GM12878 (cell line): ENCODE results near the gene ARHGEF38. TPM values are rescaled to one million over a fixed set of nuclear protein-coding genes. Genes with fewer than 3 reads are reported as not detected.

Source experiments
- ATAC-seq: fragments of 200-7000 bp; cut with Tn5 transposase; 3 replicates; pipeline ENCODE4 v1.9.1; 2020; ENCODE audit warnings: mild to moderate bottlenecking, moderate library complexity
- BruUV-seq: library from RNA; stranded (reverse); fragments of 400-500 nt; replicated peaks from 2 replicates; lab custom pipeline; 2021; lab: Mats Ljungman, UMichigan
- CTCF ChIA-PET: fragments of 300-600 bp; sonication (Branson Sonifier 250); formaldehyde crosslinking; extraction: SDS; loops from one replicate; lab custom pipeline; 2021; ENCODE audit warnings: inconsistent platforms; lab: Yijun Ruan, JAX
- POLR2A ChIA-PET: fragments of 350-600 bp; formaldehyde crosslinking; extraction: SDS; loops from one replicate; lab custom pipeline; 2021; ENCODE audit warnings: inconsistent platforms; lab: Charles Lee
- RAD21 ChIA-PET: fragments of 300-600 bp; sonication (Branson Sonifier 250); formaldehyde crosslinking; loops from one replicate; lab custom pipeline; 2023; ENCODE audit warnings: antibody characterized with exemption; ENCODE audit not compliant: unreplicated experiment; lab: Charles Lee
- SMC1A ChIA-PET: fragments of 300-600 bp; sonication (Branson Sonifier 250); formaldehyde crosslinking; loops from one replicate; lab custom pipeline; 2023; ENCODE audit not compliant: unreplicated experiment, uncharacterized antibody; lab: Charles Lee
- DNase-seq: peaks from one replicate; pipeline ENCODE4 v3.0.0-alpha.2; 2011; ENCODE audit warnings: low read depth, low spot score
- FAIRE-seq: peaks from 3 replicates; lab custom pipeline; 2011; peaks lifted over from hg19 to GRCh38; lab: Jason Lieb, UNC
- H2AFZ ChIP-seq: 2 replicates; pipeline ENCODE4 v1.6.0; 2011; ENCODE audit warnings: low read depth, low read length, control low read depth; ENCODE audit not compliant: control insufficient read depth
- H3K27ac ChIP-seq: 2 replicates; pipeline ENCODE4 v1.5.1; 2011; ENCODE audit warnings: control low read depth; ENCODE audit not compliant: control insufficient read depth, insufficient read depth
- H3K27me3 ChIP-seq, 2 experiments: replicated peaks in 1 of 2; 2 replicates each; pipeline versions ENCODE4 v1.6.0 to v1.6.1; 2011; ENCODE audit warnings: low read length in 1 of 2; ENCODE audit not compliant: control insufficient read depth in 2 of 2, insufficient read depth in 2 of 2
- H3K36me3 ChIP-seq, 2 experiments: 2 replicates each; pipeline ENCODE4 v1.5.1; 2011; ENCODE audit warnings: low read length in 1 of 2; ENCODE audit not compliant: control insufficient read depth in 2 of 2, insufficient read depth in 2 of 2
- H3K4me1 ChIP-seq: 2 replicates; pipeline ENCODE4 v1.6.1; 2011; ENCODE audit warnings: mild to moderate bottlenecking, low read length, moderate library complexity, mixed read lengths; ENCODE audit not compliant: control insufficient read depth, insufficient read depth
- H3K4me2 ChIP-seq: 2 replicates; pipeline ENCODE4 v1.6.0; 2011; ENCODE audit warnings: control low read depth; ENCODE audit not compliant: control insufficient read depth, insufficient read depth
- H3K4me3 ChIP-seq: fragments of 200-600 bp; sonication (generic); 2 replicates; pipeline ENCODE4 v1.5.1; 2016
- H3K79me2 ChIP-seq: 2 replicates; pipeline ENCODE4 v1.6.0; 2011; ENCODE audit warnings: low read length; ENCODE audit not compliant: control insufficient read depth, insufficient read depth
- H3K9ac ChIP-seq: 2 replicates; pipeline ENCODE4 v1.8.0; 2011; ENCODE audit warnings: low read length, control low read depth, mixed read lengths; ENCODE audit not compliant: control insufficient read depth, insufficient read depth
- H3K9me3 ChIP-seq: replicated peaks from 3 replicates; pipeline ENCODE4 v1.5.1; 2011; ENCODE audit warnings: mild to moderate bottlenecking, low read length; ENCODE audit not compliant: control insufficient read depth, insufficient read depth
- H4K20me1 ChIP-seq: 2 replicates; pipeline ENCODE4 v1.6.0; 2011; ENCODE audit not compliant: control insufficient read depth, insufficient read depth
- BACH1 ChIP-seq: fragments of 450-650 bp; IDR thresholded peaks from 2 replicates; pipeline ENCODE4 v1.6.1; 2017; ENCODE audit warnings: mild to moderate bottlenecking, borderline replicate concordance
- BMI1 ChIP-seq: fragments of 450-650 bp; IDR thresholded peaks from 2 replicates; pipeline ENCODE4 v1.6.1; 2016; ENCODE audit warnings: mild to moderate bottlenecking, moderate library complexity, borderline replicate concordance
- CHD4 ChIP-seq: fragments of 200-600 bp; sonication (generic); IDR thresholded peaks from 2 replicates; pipeline ENCODE4 v1.6.1; 2016; ENCODE audit warnings: mild to moderate bottlenecking
- ESRRA ChIP-seq: IDR thresholded peaks from 2 replicates; pipeline ENCODE4 v1.6.1; 2012; ENCODE audit warnings: mild to moderate bottlenecking, low read length, improper control_type of control experiment
- FOS ChIP-seq: IDR thresholded peaks from 3 replicates; pipeline ENCODE4 v1.6.1; 2011; ENCODE audit warnings: borderline replicate concordance; ENCODE audit not compliant: insufficient read length; ENCODE audit errors: extremely low read depth
- MEF2B ChIP-seq: fragments of 450-650 bp; IDR thresholded peaks from 2 replicates; pipeline ENCODE4 v1.6.1; 2018; ENCODE audit warnings: mild to moderate bottlenecking, moderate library complexity; ENCODE audit not compliant: partially characterized antibody, poor library complexity, severe bottlenecking
- NR2F1 ChIP-seq: fragments of 450-650 bp; conservative IDR thresholded peaks from 2 replicates; pipeline ENCODE4 v1.6.1; 2017; ENCODE audit warnings: mild to moderate bottlenecking
- NRF1 ChIP-seq: conservative IDR thresholded peaks from 2 replicates; pipeline ENCODE4 v1.6.1; 2011; ENCODE audit warnings: mild to moderate bottlenecking, low read depth, low read length, improper control_type of control experiment
- POLR2A ChIP-seq: IDR thresholded peaks from 2 replicates; pipeline ENCODE4 v1.6.1; 2011; ENCODE audit warnings: low read depth, mild to moderate bottlenecking, low read length
- RUNX3 ChIP-seq: IDR thresholded peaks from 2 replicates; pipeline ENCODE4 v1.6.1; 2012; ENCODE audit warnings: low read length, inconsistent platforms
- SREBF1 ChIP-seq: IDR thresholded peaks from 2 replicates; pipeline ENCODE4 v1.6.1; 2012; ENCODE audit warnings: mild to moderate bottlenecking, low read length
- SUZ12 ChIP-seq: fragments of 200-600 bp; sonication (generic); IDR thresholded peaks from one replicate; pipeline ENCODE4 v1.6.1; 2018; ENCODE audit warnings: antibody characterized with exemption, mild to moderate bottlenecking; ENCODE audit not compliant: unreplicated experiment
- TARDBP ChIP-seq: IDR thresholded peaks from 2 replicates; pipeline ENCODE4 v1.6.1; 2016; ENCODE audit warnings: borderline replicate concordance
- WGBS: methylation state at CpG from one replicate; pipeline ENCODE4 v1.1.6; 2016; ENCODE audit warnings: low lambda C conversion rate; ENCODE audit not compliant: insufficient replicate concordance, insufficient coverage; ENCODE audit errors: missing lambda C conversion rate; 5-methylcytosine and 5-hydroxymethylcytosine counted together
- in situ Hi-C: fragments of 300-500 bp; cut with MboI; formaldehyde crosslinking; loops from 9 replicates; pipeline ENCODE4 v1.14.3; 2018; ENCODE audit warnings: mixed read lengths
- intact Hi-C: fragments of 100-400 bp; cut with micrococcal nuclease; formaldehyde crosslinking; loops from one replicate; pipeline ENCODE4 v1.14.2; 2022; ENCODE audit not compliant: unreplicated experiment
- polyA plus RNA-seq, 11 experiments: library from polyadenylated mRNA; depleted of rRNA in 4 of 11; unstranded in 6 of 11; stranded (reverse) in 5 of 11; fragments of >200 nt; fragmentation: Nextera tagmentation in 4 of 11; fragmentation: Illumina TruSeq in 1 of 11; extraction: Ambion mirVana in 4 of 11; extraction: Trizol in 1 of 11; gene quantifications; 1 replicate in 1 of 11; 2 replicates in 10 of 11; pipeline versions ENCODE4 v1.2.1 to v1.2.3, GENCODE V29; 2011 to 2016; ENCODE audit warnings: inconsistent platforms in 2 of 11, missing spikeins in 2 of 11, low read depth in 1 of 11
- total RNA-seq, 4 experiments: library from RNA; depleted of rRNA in 3 of 4; stranded (reverse); fragments of >200 nt in 3 of 4; fragmentation: Illumina TruSeq in 1 of 4; extraction: Trizol in 1 of 4; gene quantifications; 2 replicates each; pipeline versions ENCODE4 v1.2.1 to v1.2.3, GENCODE V29; 2013 to 2021
- TF ChIP-seq, protein P1 (sequence below): IDR thresholded peaks from 2 replicates; pipeline ENCODE4 v1.6.1; 2011; ENCODE audit warnings: low read depth, mild to moderate bottlenecking, low read length, moderate library complexity, borderline replicate concordance; ENCODE audit errors: extremely low read depth
- TF ChIP-seq, protein P2 (sequence below): IDR thresholded peaks from 2 replicates; pipeline ENCODE4 v1.6.1; 2011; ENCODE audit warnings: borderline replicate concordance, low read depth, mild to moderate bottlenecking, moderate library complexity, mixed read lengths, low read length; ENCODE audit not compliant: insufficient read depth; ENCODE audit errors: extremely low read length
- TF ChIP-seq, protein P3 (sequence below): fragments of 450-650 bp; IDR thresholded peaks from 2 replicates; pipeline ENCODE4 v1.6.1; 2017; ENCODE audit warnings: low read depth, mild to moderate bottlenecking, moderate library complexity
- TF ChIP-seq, protein P4 (sequence below): fragments of 450-650 bp; IDR thresholded peaks from 2 replicates; pipeline ENCODE4 v1.6.1; 2016; ENCODE audit warnings: mild to moderate bottlenecking, moderate library complexity, borderline replicate concordance

Gene ARHGEF38
- total and polyA plus RNA-seq, 10 of the 15 experiments (the other 5 are each of a cell fraction or from before 2014, with no cell fraction given) = 0.01 to 1.1 (median 0.09) TPM; not detected in 2

DNA sequence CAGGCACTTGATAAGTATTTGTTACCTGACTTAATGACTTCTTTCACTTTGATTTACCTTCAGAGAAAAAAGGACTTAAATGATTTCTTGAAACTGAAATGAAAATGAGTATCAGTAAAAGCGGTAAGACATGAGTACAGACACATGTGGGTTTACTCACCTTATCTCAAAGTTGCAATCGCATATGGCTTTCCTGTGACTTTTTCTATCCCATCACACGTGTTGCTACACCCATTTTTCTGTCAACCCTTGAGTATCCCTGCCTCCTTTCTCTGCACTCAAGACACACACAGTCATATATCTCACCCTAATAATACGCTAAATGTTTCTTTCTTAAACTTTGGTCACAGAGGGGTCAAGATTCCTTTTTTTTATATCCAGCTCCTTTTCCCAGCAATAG, 11.0 kb upstream of the ARHGEF38 start:
- no peak overlapping the region for H3K4me3 ChIP-seq
- no peak for TF ChIP-seq NRF1
- TF ChIP-seq FOS = no peak
- TF ChIP-seq POLR2A = no peak
- TF ChIP-seq BACH1 = no peak
- TF ChIP-seq TARDBP = no peak
- TF ChIP-seq BMI1 = no peak
- TF ChIP-seq NR2F1 = no peak
- TF ChIP-seq SUZ12 = no peak
- TF ChIP-seq, protein P1, sequence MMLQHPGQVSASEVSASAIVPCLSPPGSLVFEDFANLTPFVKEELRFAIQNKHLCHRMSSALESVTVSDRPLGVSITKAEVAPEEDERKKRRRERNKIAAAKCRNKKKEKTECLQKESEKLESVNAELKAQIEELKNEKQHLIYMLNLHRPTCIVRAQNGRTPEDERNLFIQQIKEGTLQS = no peak
- no peak for TF ChIP-seq ESRRA
- TF ChIP-seq, protein P2, sequence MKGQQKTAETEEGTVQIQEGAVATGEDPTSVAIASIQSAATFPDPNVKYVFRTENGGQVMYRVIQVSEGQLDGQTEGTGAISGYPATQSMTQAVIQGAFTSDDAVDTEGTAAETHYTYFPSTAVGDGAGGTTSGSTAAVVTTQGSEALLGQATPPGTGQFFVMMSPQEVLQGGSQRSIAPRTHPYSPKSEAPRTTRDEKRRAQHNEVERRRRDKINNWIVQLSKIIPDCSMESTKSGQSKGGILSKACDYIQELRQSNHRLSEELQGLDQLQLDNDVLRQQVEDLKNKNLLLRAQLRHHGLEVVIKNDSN = no peak
- no peak for TF ChIP-seq CHD4
- no peak for TF ChIP-seq RUNX3
- no peak for TF ChIP-seq MEF2B
- TF ChIP-seq, protein P3, sequence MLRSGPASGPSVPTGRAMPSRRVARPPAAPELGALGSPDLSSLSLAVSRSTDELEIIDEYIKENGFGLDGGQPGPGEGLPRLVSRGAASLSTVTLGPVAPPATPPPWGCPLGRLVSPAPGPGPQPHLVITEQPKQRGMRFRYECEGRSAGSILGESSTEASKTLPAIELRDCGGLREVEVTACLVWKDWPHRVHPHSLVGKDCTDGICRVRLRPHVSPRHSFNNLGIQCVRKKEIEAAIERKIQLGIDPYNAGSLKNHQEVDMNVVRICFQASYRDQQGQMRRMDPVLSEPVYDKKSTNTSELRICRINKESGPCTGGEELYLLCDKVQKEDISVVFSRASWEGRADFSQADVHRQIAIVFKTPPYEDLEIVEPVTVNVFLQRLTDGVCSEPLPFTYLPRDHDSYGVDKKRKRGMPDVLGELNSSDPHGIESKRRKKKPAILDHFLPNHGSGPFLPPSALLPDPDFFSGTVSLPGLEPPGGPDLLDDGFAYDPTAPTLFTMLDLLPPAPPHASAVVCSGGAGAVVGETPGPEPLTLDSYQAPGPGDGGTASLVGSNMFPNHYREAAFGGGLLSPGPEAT = no peak
- TF ChIP-seq SREBF1 = no peak
- TF ChIP-seq, protein P4, sequence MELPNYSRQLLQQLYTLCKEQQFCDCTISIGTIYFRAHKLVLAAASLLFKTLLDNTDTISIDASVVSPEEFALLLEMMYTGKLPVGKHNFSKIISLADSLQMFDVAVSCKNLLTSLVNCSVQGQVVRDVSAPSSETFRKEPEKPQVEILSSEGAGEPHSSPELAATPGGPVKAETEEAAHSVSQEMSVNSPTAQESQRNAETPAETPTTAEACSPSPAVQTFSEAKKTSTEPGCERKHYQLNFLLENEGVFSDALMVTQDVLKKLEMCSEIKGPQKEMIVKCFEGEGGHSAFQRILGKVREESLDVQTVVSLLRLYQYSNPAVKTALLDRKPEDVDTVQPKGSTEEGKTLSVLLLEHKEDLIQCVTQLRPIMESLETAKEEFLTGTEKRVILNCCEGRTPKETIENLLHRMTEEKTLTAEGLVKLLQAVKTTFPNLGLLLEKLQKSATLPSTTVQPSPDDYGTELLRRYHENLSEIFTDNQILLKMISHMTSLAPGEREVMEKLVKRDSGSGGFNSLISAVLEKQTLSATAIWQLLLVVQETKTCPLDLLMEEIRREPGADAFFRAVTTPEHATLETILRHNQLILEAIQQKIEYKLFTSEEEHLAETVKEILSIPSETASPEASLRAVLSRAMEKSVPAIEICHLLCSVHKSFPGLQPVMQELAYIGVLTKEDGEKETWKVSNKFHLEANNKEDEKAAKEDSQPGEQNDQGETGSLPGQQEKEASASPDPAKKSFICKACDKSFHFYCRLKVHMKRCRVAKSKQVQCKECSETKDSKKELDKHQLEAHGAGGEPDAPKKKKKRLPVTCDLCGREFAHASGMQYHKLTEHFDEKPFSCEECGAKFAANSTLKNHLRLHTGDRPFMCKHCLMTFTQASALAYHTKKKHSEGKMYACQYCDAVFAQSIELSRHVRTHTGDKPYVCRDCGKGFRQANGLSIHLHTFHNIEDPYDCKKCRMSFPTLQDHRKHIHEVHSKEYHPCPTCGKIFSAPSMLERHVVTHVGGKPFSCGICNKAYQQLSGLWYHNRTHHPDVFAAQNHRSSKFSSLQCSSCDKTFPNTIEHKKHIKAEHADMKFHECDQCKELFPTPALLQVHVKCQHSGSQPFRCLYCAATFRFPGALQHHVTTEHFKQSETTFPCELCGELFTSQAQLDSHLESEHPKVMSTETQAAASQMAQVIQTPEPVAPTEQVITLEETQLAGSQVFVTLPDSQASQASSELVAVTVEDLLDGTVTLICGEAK = no peak
- TF ChIP-seq, all 136 proteins: peak for 0
- POLR2A ChIA-PET = no interaction called here
- intact Hi-C loops = no loop called here
- no peak overlapping the region for H3K4me2 ChIP-seq
- in situ Hi-C loops = no loop called here
- no peak overlapping the region for H3K9ac ChIP-seq
- WGBS = 71% methylated on average over 4 of the region's 4 CpGs
- ATAC-seq = no peak
- H3K27me3 ChIP-seq = no peaks in the 10 kb centered on the region
- SMC1A ChIA-PET = interaction anchor here (0.9 kb wide), 1 partner anchor 125 kb away, joined by 3 read pairs; no protein-coding TSS in a partner anchor
- H3K27ac ChIP-seq = no peak overlapping the region
- BruUV-seq = no TSS peak
- FAIRE-seq = no peak
- H3K79me2 ChIP-seq = no peaks in the 10 kb centered on the region
- no peak overlapping the region; the same call in none of the 2 replicates for H2AFZ ChIP-seq
- CTCF ChIA-PET = interaction anchor here (0.7 kb wide), 1 partner anchor 28 kb away, joined by 3 read pairs; no protein-coding TSS in a partner anchor
- no peak for DNase-seq
- H3K36me3 ChIP-seq = no peaks in the 10 kb centered on the region
- H4K20me1 ChIP-seq = no peaks in the 10 kb centered on the region
- RAD21 ChIA-PET = no interaction called here
- H3K4me1 ChIP-seq = no peaks in the 10 kb centered on the region
- no peaks in the 10 kb centered on the region for H3K9me3 ChIP-seq
